Panc1 (cell line): Measurements from ENCODE around the gene CAV3. TPM values are rescaled to one million over a fixed set of nuclear protein-coding genes. Genes with fewer than 3 reads are reported as not detected.
A peak's percentile ranks its signal among the peaks of the same experiment; 100 is the strongest.

Experiments
- ATAC-seq: fragments of 200-7000 bp; cut with Tn5 transposase; 2 replicates; pipeline ENCODE4 v1.9.1; 2020; ENCODE audit warnings: mild to moderate bottlenecking, moderate library complexity
- BruUV-seq: library from RNA; stranded (reverse); fragments of 400-500 nt; replicated peaks from 2 replicates; lab custom pipeline; 2021; lab: Mats Ljungman, UMichigan
- CTCF ChIA-PET: fragments of 300-600 bp; sonication (Branson Sonifier 250); formaldehyde crosslinking; loops from one replicate; lab custom pipeline; 2022; ENCODE audit warnings: antibody characterized with exemption; lab: Charles Lee
- POLR2A ChIA-PET: fragments of 300-600 bp; sonication (Branson Sonifier 250); formaldehyde crosslinking; loops from one replicate; lab custom pipeline; 2022; ENCODE audit warnings: antibody characterized with exemption; lab: Charles Lee
- DNase-seq: peaks from one replicate; pipeline ENCODE4 v3.0.0-alpha.2; 2010; ENCODE audit warnings: low read depth, low spot score
- H3K27ac ChIP-seq: 2 replicates; pipeline ENCODE4 v1.5.1; 2011; ENCODE audit warnings: mild to moderate bottlenecking, low read length, inconsistent platforms
- H3K27me3 ChIP-seq: fragments of 200-500 bp; sonication (Bioruptor generic); 2 replicates; pipeline ENCODE4 v1.6.0; 2014; ENCODE audit warnings: low read length, inconsistent platforms; ENCODE audit not compliant: control insufficient read depth, insufficient read depth
- H3K36me3 ChIP-seq: fragments of 200-500 bp; sonication (Bioruptor generic); 2 replicates; pipeline ENCODE4 v1.5.1; 2014; ENCODE audit warnings: inconsistent platforms, mild to moderate bottlenecking, low read length, moderate library complexity; ENCODE audit not compliant: control insufficient read depth, insufficient read depth
- H3K4me1 ChIP-seq: 2 replicates; pipeline ENCODE4 v1.5.1; 2011; ENCODE audit warnings: inconsistent platforms, mild to moderate bottlenecking, low read length, moderate library complexity; ENCODE audit not compliant: control insufficient read depth, insufficient read depth
- H3K4me3 ChIP-seq, 2 experiments: 2 replicates each; pipeline ENCODE4 v1.5.1; 2011 to 2012; ENCODE audit warnings: low read depth in 2 of 2, low read length in 2 of 2, mild to moderate bottlenecking in 2 of 2, inconsistent platforms in 1 of 2, moderate library complexity in 1 of 2
- H3K9me3 ChIP-seq: fragments of 200-500 bp; sonication (Bioruptor generic); 2 replicates; pipeline ENCODE4 v1.5.1; 2014; ENCODE audit warnings: low read depth, mild to moderate bottlenecking, inconsistent platforms, low read length, moderate library complexity; ENCODE audit not compliant: control insufficient read depth, insufficient read depth
- POLR2AphosphoS5 ChIP-seq: IDR thresholded peaks from 2 replicates; pipeline ENCODE4 v1.6.1; 2012; ENCODE audit warnings: mild to moderate bottlenecking, low read depth, low read length, moderate library complexity
- SIN3A ChIP-seq: IDR thresholded peaks from 2 replicates; pipeline ENCODE4 v1.6.1; 2012; ENCODE audit warnings: low read depth, mild to moderate bottlenecking, low read length, moderate library complexity, borderline replicate concordance; ENCODE audit not compliant: insufficient read depth
- TCF7L2 ChIP-seq: IDR thresholded peaks from 2 replicates; pipeline ENCODE4 v1.6.1; 2011; ENCODE audit warnings: mild to moderate bottlenecking, low read depth, low read length, inconsistent platforms
- in situ Hi-C: cut with HindIII; loops from 2 replicates; pipeline ENCODE4 v1.10.0; 2016; ENCODE audit warnings: low sequenced_read_pairs, low pct_unique_long_range_greater_than_20kb
- intact Hi-C: fragments of 100-400 bp; cut with micrococcal nuclease; formaldehyde crosslinking; loops from one replicate; pipeline ENCODE4 v1.10.0; 2022; ENCODE audit not compliant: unreplicated experiment
- total RNA-seq: library from RNA; stranded (reverse); gene quantifications from one replicate; pipeline ENCODE4 v1.2.1, GENCODE V29; 2021; ENCODE audit not compliant: unreplicated experiment
- TF ChIP-seq, protein P1 (sequence below), 2 experiments: IDR thresholded peaks; 2 replicates each; pipeline ENCODE4 v1.6.1; 2011 to 2012; ENCODE audit warnings: low read depth in 2 of 2, control low read depth in 1 of 2, low read length in 1 of 2, mild to moderate bottlenecking in 1 of 2, moderate library complexity in 1 of 2; ENCODE audit not compliant: insufficient read depth in 1 of 2
- TF ChIP-seq, protein P2 (sequence below): fragments of 450-650 bp; IDR thresholded peaks from 2 replicates; pipeline ENCODE4 v1.5.1; 2017; ENCODE audit warnings: mild to moderate bottlenecking

Gene CAV3
- total RNA-seq, 1 experiment from 2014 or later, result not detected

DNA sequence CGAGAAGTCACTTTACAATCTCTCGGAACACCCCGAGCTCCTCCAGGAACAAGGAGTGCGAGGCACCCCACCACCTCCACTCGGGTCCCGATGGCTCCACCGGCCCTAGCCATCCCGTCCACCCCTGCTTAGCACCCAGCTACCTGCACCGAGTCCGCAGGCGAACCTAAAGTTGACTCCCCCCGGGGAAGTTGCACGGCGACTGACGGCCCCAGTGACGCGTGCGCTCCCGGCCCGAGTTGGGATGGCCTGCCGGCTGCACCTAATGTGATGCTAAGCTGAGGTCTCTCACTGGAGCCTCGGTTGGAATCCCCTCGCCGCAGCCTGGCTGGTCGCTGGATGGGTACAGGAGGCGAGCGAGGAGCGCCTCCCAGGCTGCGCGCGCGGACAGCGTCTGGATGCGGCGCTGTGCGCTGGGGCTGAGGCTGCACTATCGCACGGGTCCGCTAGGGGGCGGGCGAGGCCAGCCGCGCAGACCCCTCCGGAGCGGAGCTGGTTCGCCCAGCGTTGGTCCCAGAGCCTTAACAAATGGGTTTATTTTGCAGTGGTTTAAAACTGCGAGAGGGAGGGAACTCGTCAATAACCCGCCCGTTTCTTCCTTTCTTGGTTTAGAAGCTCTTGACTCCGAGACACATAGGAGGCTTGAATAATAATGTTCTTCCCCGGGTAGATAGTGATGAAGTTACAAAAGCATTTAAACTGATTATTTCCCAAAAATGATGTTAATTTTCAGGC, 35.7 kb downstream of the CAV3 start, which contains the start of gene OXTR:
Gene OXTR, minus strand, starts transcription at position 526 of the 735 bp plus-strand sequence. CDS start 1,426 bp downstream, outside the sequence.
- no TSS peak for BruUV-seq
- in situ Hi-C loops (no loop called here), intact Hi-C loops (loop anchor here (2.0 kb wide), 1 partner anchor 194 kb away; the partner anchor contains the start of gene RAD18)
- ATAC-seq (peak; percentile 99), DNase-seq (peak; percentile 38)
- Histone ChIP-seq H3K4me3 (peak within 1 kb of the TSS; percentile 55 to 70), H3K9me3 (no peaks in the 10 kb centered on the region), H3K27ac (peak within 1 kb of the TSS; percentile 34; the same call in 1 of the 2 replicates), H3K27me3 (no peaks in the 10 kb centered on the region), H3K4me1 (no peaks in the 10 kb centered on the region; the same call in 1 of the 2 replicates), H3K36me3 (no peaks in the 10 kb centered on the region)
- ChIA-PET CTCF (interaction anchor here (0.6 kb wide), 1 partner anchor 179 kb away, joined by 3 read pairs; no protein-coding TSS in a partner anchor), POLR2A (no interaction called here)
- TF ChIP-seq TCF7L2 (no peak), POLR2AphosphoS5 (no peak), SIN3A (no peak)
- TF ChIP-seq, protein P1, sequence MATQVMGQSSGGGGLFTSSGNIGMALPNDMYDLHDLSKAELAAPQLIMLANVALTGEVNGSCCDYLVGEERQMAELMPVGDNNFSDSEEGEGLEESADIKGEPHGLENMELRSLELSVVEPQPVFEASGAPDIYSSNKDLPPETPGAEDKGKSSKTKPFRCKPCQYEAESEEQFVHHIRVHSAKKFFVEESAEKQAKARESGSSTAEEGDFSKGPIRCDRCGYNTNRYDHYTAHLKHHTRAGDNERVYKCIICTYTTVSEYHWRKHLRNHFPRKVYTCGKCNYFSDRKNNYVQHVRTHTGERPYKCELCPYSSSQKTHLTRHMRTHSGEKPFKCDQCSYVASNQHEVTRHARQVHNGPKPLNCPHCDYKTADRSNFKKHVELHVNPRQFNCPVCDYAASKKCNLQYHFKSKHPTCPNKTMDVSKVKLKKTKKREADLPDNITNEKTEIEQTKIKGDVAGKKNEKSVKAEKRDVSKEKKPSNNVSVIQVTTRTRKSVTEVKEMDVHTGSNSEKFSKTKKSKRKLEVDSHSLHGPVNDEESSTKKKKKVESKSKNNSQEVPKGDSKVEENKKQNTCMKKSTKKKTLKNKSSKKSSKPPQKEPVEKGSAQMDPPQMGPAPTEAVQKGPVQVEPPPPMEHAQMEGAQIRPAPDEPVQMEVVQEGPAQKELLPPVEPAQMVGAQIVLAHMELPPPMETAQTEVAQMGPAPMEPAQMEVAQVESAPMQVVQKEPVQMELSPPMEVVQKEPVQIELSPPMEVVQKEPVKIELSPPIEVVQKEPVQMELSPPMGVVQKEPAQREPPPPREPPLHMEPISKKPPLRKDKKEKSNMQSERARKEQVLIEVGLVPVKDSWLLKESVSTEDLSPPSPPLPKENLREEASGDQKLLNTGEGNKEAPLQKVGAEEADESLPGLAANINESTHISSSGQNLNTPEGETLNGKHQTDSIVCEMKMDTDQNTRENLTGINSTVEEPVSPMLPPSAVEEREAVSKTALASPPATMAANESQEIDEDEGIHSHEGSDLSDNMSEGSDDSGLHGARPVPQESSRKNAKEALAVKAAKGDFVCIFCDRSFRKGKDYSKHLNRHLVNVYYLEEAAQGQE (IDR thresholded peaks at IDR 0.05; ENCODE audit: insufficient read depth in 1 of 2, low read depth in 2 of 2, low read length in 1 of 2), result no peak
- TF ChIP-seq, protein P2, sequence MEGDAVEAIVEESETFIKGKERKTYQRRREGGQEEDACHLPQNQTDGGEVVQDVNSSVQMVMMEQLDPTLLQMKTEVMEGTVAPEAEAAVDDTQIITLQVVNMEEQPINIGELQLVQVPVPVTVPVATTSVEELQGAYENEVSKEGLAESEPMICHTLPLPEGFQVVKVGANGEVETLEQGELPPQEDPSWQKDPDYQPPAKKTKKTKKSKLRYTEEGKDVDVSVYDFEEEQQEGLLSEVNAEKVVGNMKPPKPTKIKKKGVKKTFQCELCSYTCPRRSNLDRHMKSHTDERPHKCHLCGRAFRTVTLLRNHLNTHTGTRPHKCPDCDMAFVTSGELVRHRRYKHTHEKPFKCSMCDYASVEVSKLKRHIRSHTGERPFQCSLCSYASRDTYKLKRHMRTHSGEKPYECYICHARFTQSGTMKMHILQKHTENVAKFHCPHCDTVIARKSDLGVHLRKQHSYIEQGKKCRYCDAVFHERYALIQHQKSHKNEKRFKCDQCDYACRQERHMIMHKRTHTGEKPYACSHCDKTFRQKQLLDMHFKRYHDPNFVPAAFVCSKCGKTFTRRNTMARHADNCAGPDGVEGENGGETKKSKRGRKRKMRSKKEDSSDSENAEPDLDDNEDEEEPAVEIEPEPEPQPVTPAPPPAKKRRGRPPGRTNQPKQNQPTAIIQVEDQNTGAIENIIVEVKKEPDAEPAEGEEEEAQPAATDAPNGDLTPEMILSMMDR, result peak; percentile 98

DNA sequence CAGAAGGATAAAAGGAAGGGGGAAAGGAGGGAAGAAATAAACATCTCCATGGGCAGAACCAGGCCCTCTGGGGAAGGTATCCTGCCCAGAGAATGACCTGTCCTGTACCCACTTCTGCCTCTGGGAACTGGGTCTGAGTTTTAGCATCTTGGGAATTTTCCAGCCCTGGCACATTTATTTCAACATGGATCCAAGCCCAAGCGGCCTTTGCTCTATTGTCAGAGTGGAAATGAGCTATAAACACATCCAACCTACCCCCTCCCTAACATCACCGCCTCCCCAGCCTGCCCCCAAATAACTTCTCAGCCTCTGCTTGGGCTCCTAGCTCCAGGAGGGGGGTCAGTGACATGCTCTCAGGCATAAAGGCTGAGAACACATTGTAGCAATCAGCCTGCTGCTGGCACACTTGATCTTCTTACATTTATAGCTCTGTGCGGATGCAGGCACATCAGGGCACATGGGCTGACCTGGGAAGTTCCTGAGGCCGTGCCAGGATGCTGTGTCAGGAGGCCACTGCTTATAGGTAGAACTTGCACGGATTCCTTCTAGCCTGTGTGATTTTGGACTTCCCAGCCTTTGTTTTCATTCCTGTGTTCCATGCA, 40.4 kb downstream of the CAV3 start:
- no peak for TF ChIP-seq SIN3A
- TF ChIP-seq, protein P2, result no peak
- TF ChIP-seq, protein P1 (IDR thresholded peaks at IDR 0.05; ENCODE audit: insufficient read depth in 1 of 2, low read depth in 2 of 2, low read length in 1 of 2), result no peak
- TF ChIP-seq TCF7L2, result no peak
- no peak for TF ChIP-seq POLR2AphosphoS5
- H3K27ac ChIP-seq, result no peak overlapping the region
- no peaks in the 10 kb centered on the region for H3K27me3 ChIP-seq
- H3K4me1 ChIP-seq, result no peaks in the 10 kb centered on the region; the same call in 1 of the 2 replicates
- in situ Hi-C loops, result no loop called here
- intact Hi-C loops, result no loop called here
- DNase-seq (no peak), ATAC-seq (no peak)
- BruUV-seq, result no TSS peak
- H3K9me3 ChIP-seq, result no peaks in the 10 kb centered on the region
- H3K4me3 ChIP-seq, result no peak overlapping the region
- CTCF ChIA-PET, result no interaction called here
- no peaks in the 10 kb centered on the region for H3K36me3 ChIP-seq
- POLR2A ChIA-PET, result no interaction called here
